Measurements from ENCODE around the gene NCSTN. TPM values are rescaled to one million over a fixed set of nuclear protein-coding genes. Genes with fewer than 3 reads are reported as not detected.

NCSTN gene
- total and polyA plus RNA-seq, 4 experiments from 2014 or later = 62.2 to 93.1 (median 68.0) TPM

- DNase-seq = no peak
- Mint-ChIP-seq H3K27ac (no peak overlapping the region), H3K9me3 (peaks cover 0 to 1% (median 0%) of the 10 kb centered on the region in 8 donors), H3K4me3 (no peak overlapping the region), H3K27me3 (no peaks in the 10 kb centered on the region), H3K4me1 (peaks cover 2 to 4% (median 3%) of the 10 kb centered on the region in 4 donors), H3K36me3 (no peaks in the 10 kb centered on the region)
- peaks cover 7% of the 10 kb centered on the region for H3K4me1 ChIP-seq (ENCODE audit: insufficient read depth, low read length)
- no peaks in the 10 kb centered on the region for H3K27me3 ChIP-seq (ENCODE audit: insufficient read depth, low read length)
- no peaks in the 10 kb centered on the region for H3K9me3 ChIP-seq (ENCODE audit: control insufficient read depth in 1 of 2, low read length in 2 of 2)
- no peak overlapping the region for H3K4me3 ChIP-seq (ENCODE audit: low read length in 2 of 2)
- H3K27ac ChIP-seq (ENCODE audit: low read depth, low read length) = no peak overlapping the region
- intact Hi-C loops (cut with micrococcal nuclease) = no loop called here
- ChIA-PET POLR2A (ENCODE audit: partially characterized antibody) (no interaction called here), CTCF (ENCODE audit: partially characterized antibody) (interaction anchor here (1.0 kb wide), 1 partner anchor 177 kb away, joined by 3 read pairs; no protein-coding TSS in a partner anchor)
- H3K36me3 ChIP-seq (ENCODE audit: insufficient read depth, low read length) = no peaks in the 10 kb centered on the region
Measured at GRCh38 chr1:160370561-160371345, 27.6 kb downstream of the NCSTN start.

DNA sequence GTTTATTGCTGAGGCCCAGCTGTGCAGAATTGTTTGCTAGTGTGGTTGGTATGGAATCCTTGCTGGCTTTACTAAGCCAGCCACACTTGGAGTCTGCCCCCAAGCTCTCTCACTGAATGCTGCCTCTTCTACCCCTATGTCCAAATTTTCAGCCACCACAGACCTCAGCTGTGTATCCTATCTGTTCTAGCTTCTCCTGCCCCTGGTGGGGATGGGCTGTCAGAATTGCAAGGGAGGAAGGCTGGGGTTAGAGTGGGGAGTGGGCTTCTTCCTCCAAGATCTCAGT is 28.1 kb downstream of the NCSTN start:
- Histone ChIP-seq H3K27me3 (ENCODE audit: insufficient read depth, low read length) (no peaks in the 10 kb centered on the region), H3K4me1 (ENCODE audit: insufficient read depth, low read length) (peaks cover 12% of the 10 kb centered on the region), H3K36me3 (ENCODE audit: insufficient read depth, low read length) (no peaks in the 10 kb centered on the region), H3K4me3 (ENCODE audit: low read length in 2 of 2) (no peak overlapping the region), H3K9me3 (ENCODE audit: control insufficient read depth in 1 of 2, low read length in 2 of 2) (no peaks in the 10 kb centered on the region), H3K27ac (ENCODE audit: low read depth, low read length) (no peak overlapping the region)
- peaks cover 5 to 9% (median 7%) of the 10 kb centered on the region in 4 donors for H3K4me1 Mint-ChIP-seq
- no peaks in the 10 kb centered on the region for H3K27me3 Mint-ChIP-seq
- DNase-seq = no peak
- ChIA-PET CTCF (ENCODE audit: partially characterized antibody) (interaction anchor here (1.0 kb wide), 1 partner anchor 178 kb away, joined by 3 read pairs; no protein-coding TSS in a partner anchor), POLR2A (ENCODE audit: partially characterized antibody) (no interaction called here)
- peaks cover 0 to 1% (median 0%) of the 10 kb centered on the region in 8 donors for H3K9me3 Mint-ChIP-seq
- no peak overlapping the region for H3K4me3 Mint-ChIP-seq
- no peak overlapping the region for H3K27ac Mint-ChIP-seq
- H3K36me3 Mint-ChIP-seq = no peaks in the 10 kb centered on the region
- intact Hi-C loops (cut with micrococcal nuclease) = no loop called here

GRCh38 chr1:160371756-160372155 is 28.6 kb downstream of the NCSTN start:
- no peak for DNase-seq
- Histone ChIP-seq H3K27ac (ENCODE audit: low read depth, low read length) (no peak overlapping the region), H3K27me3 (ENCODE audit: insufficient read depth, low read length) (no peaks in the 10 kb centered on the region), H3K4me1 (ENCODE audit: insufficient read depth, low read length) (peaks cover 14% of the 10 kb centered on the region), H3K4me3 (ENCODE audit: low read length in 2 of 2) (no peak overlapping the region), H3K36me3 (ENCODE audit: insufficient read depth, low read length) (no peaks in the 10 kb centered on the region), H3K9me3 (ENCODE audit: control insufficient read depth in 1 of 2, low read length in 2 of 2) (no peaks in the 10 kb centered on the region)
- POLR2A ChIA-PET (ENCODE audit: partially characterized antibody) = no interaction called here
- H3K9me3 Mint-ChIP-seq = peaks cover 0 to 1% (median 0%) of the 10 kb centered on the region in 8 donors
- H3K4me1 Mint-ChIP-seq = peaks cover 9 to 14% (median 12%) of the 10 kb centered on the region in 4 donors
- no peaks in the 10 kb centered on the region for H3K27me3 Mint-ChIP-seq
- CTCF ChIA-PET (ENCODE audit: partially characterized antibody) = interaction anchor here (1.0 to 9.9 kb wide), 4 partner anchors 17 to 271 kb away, joined by 3 to 77 read pairs (median 6); no protein-coding TSS in a partner anchor
- intact Hi-C loops (cut with micrococcal nuclease) = no loop called here
- no peaks in the 10 kb centered on the region for H3K36me3 Mint-ChIP-seq
- H3K4me3 Mint-ChIP-seq = no peak overlapping the region
- H3K27ac Mint-ChIP-seq = no peak overlapping the region

GRCh38 chr1:160373696-160374095 is 30.5 kb downstream of the NCSTN start:
- ChIA-PET POLR2A (ENCODE audit: partially characterized antibody) (no interaction called here), CTCF (ENCODE audit: partially characterized antibody) (interaction anchor here (2.2 to 9.9 kb wide), 3 partner anchors 19 to 272 kb away, joined by 8 to 77 read pairs (median 23); no protein-coding TSS in a partner anchor)
- no peaks in the 10 kb centered on the region for H3K36me3 Mint-ChIP-seq
- H3K4me1 Mint-ChIP-seq = peaks cover 9 to 16% (median 12%) of the 10 kb centered on the region in 4 donors
- H3K27ac ChIP-seq (ENCODE audit: low read depth, low read length) = no peak overlapping the region
- H3K27me3 Mint-ChIP-seq = no peaks in the 10 kb centered on the region
- H3K9me3 ChIP-seq (ENCODE audit: control insufficient read depth in 1 of 2, low read length in 2 of 2) = no peaks in the 10 kb centered on the region
- H3K27me3 ChIP-seq (ENCODE audit: insufficient read depth, low read length) = no peaks in the 10 kb centered on the region
- H3K36me3 ChIP-seq (ENCODE audit: insufficient read depth, low read length) = no peaks in the 10 kb centered on the region
- H3K4me1 ChIP-seq (ENCODE audit: insufficient read depth, low read length) = peaks cover 14% of the 10 kb centered on the region
- intact Hi-C loops (cut with micrococcal nuclease) = no loop called here
- no peaks in the 10 kb centered on the region for H3K9me3 Mint-ChIP-seq
- no peak overlapping the region for H3K4me3 Mint-ChIP-seq
- H3K4me3 ChIP-seq (ENCODE audit: low read length in 2 of 2) = no peak overlapping the region
- no peak for DNase-seq
- peak overlapping the region in 1 of 7 donors; percentile 42 for H3K27ac Mint-ChIP-seq

GRCh38 chr1:160374306-160375110 is 31.3 kb downstream of the NCSTN start:
- POLR2A ChIA-PET (ENCODE audit: partially characterized antibody) = no interaction called here
- CTCF ChIA-PET (ENCODE audit: partially characterized antibody) = interaction anchor here (0.7 to 9.9 kb wide), 7 partner anchors 8 to 273 kb away, joined by 3 to 77 read pairs (median 16); partner anchors contain the start of genes NCSTN and NHLH1

DNA sequence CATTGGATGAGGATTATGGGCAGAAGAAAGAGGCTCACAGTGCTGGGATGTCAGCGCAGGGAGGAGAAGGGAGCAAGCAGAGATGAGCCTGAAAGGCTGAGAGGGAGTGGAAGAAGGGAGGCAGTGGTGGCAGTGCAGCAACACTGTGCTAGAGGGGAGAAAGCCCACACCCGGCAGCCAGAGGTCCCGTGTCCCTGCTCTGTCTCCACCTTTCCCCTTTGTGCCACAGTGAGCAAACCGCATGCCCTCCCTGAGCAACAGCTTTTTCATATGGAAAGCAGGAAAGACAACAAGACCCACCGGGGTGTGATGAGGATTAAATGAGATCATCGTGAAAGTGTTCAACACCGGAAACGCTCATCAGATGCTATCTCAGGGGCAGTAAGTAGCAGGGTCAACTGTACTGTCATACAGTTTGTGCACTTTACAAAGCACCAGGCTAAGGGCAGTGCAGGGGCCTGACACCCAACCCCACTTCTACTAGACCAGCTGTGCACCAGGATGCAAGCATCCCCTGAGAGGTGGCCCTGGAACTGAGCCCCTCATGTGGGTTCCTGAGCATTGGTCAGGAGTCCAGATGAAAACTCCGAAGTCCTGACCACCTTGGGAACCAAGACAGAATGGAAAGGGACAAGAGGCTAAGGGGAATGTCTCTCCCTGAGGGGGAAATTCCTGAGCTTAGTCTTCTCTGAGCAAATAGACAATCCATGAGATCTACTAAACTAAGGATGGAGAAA is 32.8 kb downstream of the NCSTN start:
- no peaks in the 10 kb centered on the region for H3K36me3 Mint-ChIP-seq
- peak overlapping the region in 4 of 8 donors; percentile 3 to 62 (median 36) for H3K4me3 Mint-ChIP-seq
- H3K9me3 ChIP-seq (ENCODE audit: control insufficient read depth in 1 of 2, low read length in 2 of 2) = no peaks in the 10 kb centered on the region
- peaks cover 14% of the 10 kb centered on the region for H3K4me1 ChIP-seq (ENCODE audit: insufficient read depth, low read length)
- H3K27me3 ChIP-seq (ENCODE audit: insufficient read depth, low read length) = no peaks in the 10 kb centered on the region
- ChIA-PET POLR2A (ENCODE audit: partially characterized antibody) (no interaction called here), CTCF (ENCODE audit: partially characterized antibody) (interaction anchor here (1.2 to 9.9 kb wide), 18 partner anchors 10 to 299 kb away, joined by 3 to 77 read pairs (median 7); partner anchors contain the start of genes CASQ1, IGSF8, NCSTN and NHLH1)
- H3K9me3 Mint-ChIP-seq = no peaks in the 10 kb centered on the region
- intact Hi-C loops (cut with micrococcal nuclease) = loop anchor here (1.0 to 5.0 kb wide), 5 partner anchors 183 to 439 kb away; no protein-coding TSS in a partner anchor
- H3K27ac Mint-ChIP-seq = peak overlapping the region in 2 of 7 donors; percentile 37 to 44
- H3K4me3 ChIP-seq (ENCODE audit: low read length in 2 of 2) = no peak overlapping the region
- H3K27me3 Mint-ChIP-seq = peaks cover 0 to 1% of the 10 kb centered on the region in 2 donors
- no peak overlapping the region for H3K27ac ChIP-seq (ENCODE audit: low read depth, low read length)
- no peak for DNase-seq
- H3K36me3 ChIP-seq (ENCODE audit: insufficient read depth, low read length) = no peaks in the 10 kb centered on the region
- peaks cover 9 to 16% (median 12%) of the 10 kb centered on the region in 4 donors for H3K4me1 Mint-ChIP-seq

More at GRCh38 chr1:160374306-160375110, 31.3 kb downstream of the NCSTN start:
- H3K9me3 Mint-ChIP-seq = no peaks in the 10 kb centered on the region
- H3K9me3 ChIP-seq (ENCODE audit: control insufficient read depth in 1 of 2, low read length in 2 of 2) = no peaks in the 10 kb centered on the region
- H3K27me3 ChIP-seq (ENCODE audit: insufficient read depth, low read length) = no peaks in the 10 kb centered on the region
- DNase-seq = no peak
- H3K27ac ChIP-seq (ENCODE audit: low read depth, low read length) = no peak overlapping the region
- H3K4me3 ChIP-seq (ENCODE audit: low read length in 2 of 2) = no peak overlapping the region
- intact Hi-C loops (cut with micrococcal nuclease) = loop anchor here (5.0 kb wide), 3 partner anchors 287 to 437 kb away; no protein-coding TSS in a partner anchor
- no peaks in the 10 kb centered on the region for H3K27me3 Mint-ChIP-seq
- no peaks in the 10 kb centered on the region for H3K36me3 ChIP-seq (ENCODE audit: insufficient read depth, low read length)
- no peak overlapping the region for H3K4me3 Mint-ChIP-seq
- H3K27ac Mint-ChIP-seq = peak overlapping the region in 2 of 7 donors; percentile 25 to 50
- H3K36me3 Mint-ChIP-seq = no peaks in the 10 kb centered on the region
- H3K4me1 ChIP-seq (ENCODE audit: insufficient read depth, low read length) = peaks cover 14% of the 10 kb centered on the region
- H3K4me1 Mint-ChIP-seq = peaks cover 9 to 16% (median 12%) of the 10 kb centered on the region in 4 donors

Data from CD4-positive, alpha-beta memory T cell (primary cell).